Stimulated activated naive CD4-positive, alpha-beta T cell treated with Interleukin-2 at 50 U/mL for 16 hours (primary cell): ENCODE data around the gene HOMEZ.
"Not testable (repeated sequence)": the region's sequence is repeated elsewhere in the genome, so short reads cannot be mapped to it uniquely, and the experiment has no call there.

Experiments used
- DNase-seq: peaks from one replicate; lab custom pipeline; 2025; lab: John Stamatoyannopoulos, UW

The HOMEZ gene

GRCh38 chr14:23286020-23286901, at the start of gene HOMEZ:
Gene HOMEZ (minus strand): TSS chr14:23286132. CDS start chr14:23285952, 180 bp downstream.
- DNase-seq, result peak; percentile 99

- no peak for DNase-seq
Measured at GRCh38 chr14:23335623-23336022, 49.7 kb upstream of the HOMEZ start.

- peak; percentile 62 for DNase-seq
Measured at GRCh38 chr14:23327947-23328744, 42.2 kb upstream of the HOMEZ start.

- DNase-seq, result no peak
Measured at GRCh38 chr14:23326491-23327332, 40.8 kb upstream of the HOMEZ start.

- DNase-seq, result not testable (repeated sequence)
Measured at GRCh38 chr14:23325746-23326145, 39.8 kb upstream of the HOMEZ start.

- DNase-seq, result no peak
Measured at GRCh38 chr14:23324993-23325392, 39.1 kb upstream of the HOMEZ start.

- DNase-seq, result no peak
Measured at GRCh38 chr14:23324455-23324846, 38.5 kb upstream of the HOMEZ start.

GRCh38 chr14:23323838-23324454, 38.0 kb upstream of the HOMEZ start:
- DNase-seq, result no peak

GRCh38 chr14:23322568-23323517, 36.9 kb upstream of the HOMEZ start:
- no peak for DNase-seq

- peak; percentile 70 for DNase-seq
Measured at GRCh38 chr14:23321572-23322547, 35.9 kb upstream of the HOMEZ start.

- DNase-seq, result peak; percentile 100
Measured at GRCh38 chr14:23320584-23321571, 34.9 kb upstream of the HOMEZ start, which contains the start of gene PABPN1. Gene PABPN1 (plus strand): TSS chr14:23321457. CDS start chr14:23321470, 13 bp downstream.

- no peak for DNase-seq
Measured at GRCh38 chr14:23319746-23320583, 34.0 kb upstream of the HOMEZ start.

GRCh38 chr14:23316300-23316699, 30.4 kb upstream of the HOMEZ start:
- DNase-seq, result no peak

- no peak for DNase-seq
Measured at GRCh38 chr14:23310546-23310945, 24.6 kb upstream of the HOMEZ start.

GRCh38 chr14:23308721-23309445, 23.0 kb upstream of the HOMEZ start:
- no peak for DNase-seq
